Fibroblast of the conjunctiva (primary cell): ENCODE data around the gene EOLA1.
"Not testable (repeated sequence)": the region's sequence is repeated elsewhere in the genome, so short reads cannot be mapped to it uniquely, and the experiment has no call there.

Experiments used
- DNase-seq: peaks from one replicate; pipeline ENCODE4 v3.0.0-alpha.2; 2010; ENCODE audit warnings: low read depth

Gene EOLA1

GRCh38 chrX:149513825-149514428, 26.9 kb upstream of the EOLA1 start:
- no peak for DNase-seq

GRCh38 chrX:149515954-149516602, 24.7 kb upstream of the EOLA1 start:
- DNase-seq, result no peak

- DNase-seq, result no peak
Observed at GRCh38 chrX:149516604-149517003, 24.2 kb upstream of the EOLA1 start.

- no peak for DNase-seq
Observed at GRCh38 chrX:149517308-149517707, 23.5 kb upstream of the EOLA1 start.

- no peak for DNase-seq
Observed at GRCh38 chrX:149518236-149518635, 22.6 kb upstream of the EOLA1 start.

- not testable (repeated sequence) for DNase-seq
Observed at GRCh38 chrX:149520636-149521277, 20.1 kb upstream of the EOLA1 start.

GRCh38 chrX:149521438-149521837, 19.4 kb upstream of the EOLA1 start:
- DNase-seq, result no peak

GRCh38 chrX:149522916-149523315, 17.9 kb upstream of the EOLA1 start:
- no peak for DNase-seq

- DNase-seq, result peak; percentile 45
Observed at GRCh38 chrX:149525389-149525788, 15.4 kb upstream of the EOLA1 start.

- not testable (repeated sequence) for DNase-seq
Observed at GRCh38 chrX:149525903-149526302, 14.9 kb upstream of the EOLA1 start.

GRCh38 chrX:149526318-149527033, 14.3 kb upstream of the EOLA1 start:
- DNase-seq, result not testable (repeated sequence)

GRCh38 chrX:149527705-149528104, 13.1 kb upstream of the EOLA1 start:
- DNase-seq, result no peak

- DNase-seq, result no peak
Observed at GRCh38 chrX:149528381-149528780, 12.4 kb upstream of the EOLA1 start.

GRCh38 chrX:149531599-149531998, 9.2 kb upstream of the EOLA1 start:
- DNase-seq, result no peak

- DNase-seq, result not testable (repeated sequence)
Observed at GRCh38 chrX:149532868-149533267, 7.9 kb upstream of the EOLA1 start.

GRCh38 chrX:149533999-149534398, 6.8 kb upstream of the EOLA1 start:
- not testable (repeated sequence) for DNase-seq

- not testable (repeated sequence) for DNase-seq
Observed at GRCh38 chrX:149534926-149535602, 5.7 kb upstream of the EOLA1 start.

GRCh38 chrX:149537474-149537873, 3.3 kb upstream of the EOLA1 start:
- not testable (repeated sequence) for DNase-seq

- peak; percentile 90 for DNase-seq
Observed at GRCh38 chrX:149539283-149540130, 1.3 kb upstream of the EOLA1 start.

- DNase-seq, result peak; percentile 83
Observed at GRCh38 chrX:149540131-149540620, 636 bp upstream of the EOLA1 start.

GRCh38 chrX:149541521-149542047, 772 bp downstream of the EOLA1 start:
- no peak for DNase-seq
